ENCODE measurements around the gene MCF2L. TPM values are rescaled to one million over a fixed set of nuclear protein-coding genes. Genes with fewer than 3 reads are reported as not detected.

The MCF2L gene
- total RNA-seq, 1 experiment from 2014 or later, result not detected

- intact Hi-C loops (cut with micrococcal nuclease), result no loop called here
- CTCF ChIA-PET, result interaction anchor here (0.6 kb wide), 1 partner anchor 73 kb away, joined by 3 read pairs; no protein-coding TSS in a partner anchor
Observed at GRCh38 chr13:113041293-113041690, 72.3 kb downstream of the MCF2L start.

DNA sequence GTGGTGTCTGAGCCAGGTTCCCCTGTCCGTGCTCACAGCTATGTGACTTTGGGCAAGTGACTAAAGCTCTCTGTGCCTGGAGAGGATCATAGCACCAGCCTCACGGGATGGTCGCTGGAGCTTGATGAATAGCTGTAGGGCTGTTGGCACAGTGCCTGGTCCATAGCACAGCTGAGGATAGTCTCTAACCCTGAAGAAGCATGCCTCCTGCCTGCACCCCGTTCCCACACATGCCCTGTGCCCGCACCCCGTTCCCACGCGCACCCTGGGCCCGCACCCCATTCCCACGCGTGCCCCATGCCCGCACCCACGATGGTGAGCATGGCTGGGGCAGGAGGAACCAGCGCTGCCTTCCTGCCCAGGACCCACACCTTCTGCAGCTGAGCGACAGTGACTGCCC lies 72.9 kb downstream of the MCF2L start:
- intact Hi-C loops (cut with micrococcal nuclease), result no loop called here
- Mint-ChIP-seq H3K4me1 (ENCODE audit: insufficient read depth, unreplicated experiment) (no peaks in the 10 kb centered on the region), H3K36me3 (ENCODE audit: insufficient read depth, unreplicated experiment) (no peaks in the 10 kb centered on the region), H3K9me3 (ENCODE audit: unreplicated experiment) (no peaks in the 10 kb centered on the region), H3K27ac (ENCODE audit: low read depth, unreplicated experiment) (no peak overlapping the region), H3K4me3 (ENCODE audit: unreplicated experiment) (no peak overlapping the region), H3K27me3 (ENCODE audit: insufficient read depth, unreplicated experiment) (peaks cover 28% of the 10 kb centered on the region)
- ChIA-PET CTCF (interaction anchor here (0.6 to 0.7 kb wide), 2 partner anchors 10 to 74 kb away, joined by 3 read pairs; no protein-coding TSS in a partner anchor), POLR2A (interaction anchor here (1.1 kb wide), 1 partner anchor 93 kb away, joined by 4 read pairs; no protein-coding TSS in a partner anchor)
- no TSS peak for BruUV-seq (replicated peaks)
- no peak for DNase-seq (ENCODE audit: unreplicated experiment)
- TF ChIP-seq CTCF (IDR thresholded peaks at IDR 0.05; ENCODE audit: unreplicated experiment), result no peak

More at GRCh38 chr13:113041293-113041690, 72.3 kb downstream of the MCF2L start:
- POLR2A ChIA-PET, result interaction anchor here (1.1 kb wide), 1 partner anchor 93 kb away, joined by 4 read pairs; no protein-coding TSS in a partner anchor
- Mint-ChIP-seq H3K27me3 (ENCODE audit: insufficient read depth, unreplicated experiment) (peaks cover 34% of the 10 kb centered on the region), H3K4me1 (ENCODE audit: insufficient read depth, unreplicated experiment) (no peaks in the 10 kb centered on the region), H3K9me3 (ENCODE audit: unreplicated experiment) (no peaks in the 10 kb centered on the region), H3K4me3 (ENCODE audit: unreplicated experiment) (no peak overlapping the region), H3K36me3 (ENCODE audit: insufficient read depth, unreplicated experiment) (no peaks in the 10 kb centered on the region), H3K27ac (ENCODE audit: low read depth, unreplicated experiment) (no peak overlapping the region)
- TF ChIP-seq CTCF (IDR thresholded peaks at IDR 0.05; ENCODE audit: unreplicated experiment), result no peak
- no peak for DNase-seq (ENCODE audit: unreplicated experiment)
- no TSS peak for BruUV-seq (replicated peaks)

DNA sequence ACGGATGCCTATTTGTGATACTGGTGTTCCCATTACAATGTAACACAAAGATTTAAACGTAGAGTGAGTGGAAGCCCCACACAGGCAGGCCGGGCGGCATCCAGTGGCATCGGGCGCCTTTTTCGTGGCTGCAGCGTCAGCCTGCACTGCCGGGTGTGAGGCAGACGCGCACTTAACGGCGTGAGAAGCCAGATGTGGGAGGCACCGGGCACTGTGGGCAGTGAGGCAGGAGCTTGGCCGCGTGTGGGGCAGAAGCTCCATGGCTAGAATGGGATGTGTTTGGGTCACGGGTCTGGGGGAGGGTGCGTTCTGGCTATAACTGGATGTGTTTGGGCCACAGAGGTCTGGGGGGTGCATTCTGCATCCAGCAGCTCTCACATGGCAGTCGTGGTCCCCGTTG lies 73.4 kb downstream of the MCF2L start:
- TF ChIP-seq CTCF (IDR thresholded peaks at IDR 0.05; ENCODE audit: unreplicated experiment), result no peak
- no peak for DNase-seq (ENCODE audit: unreplicated experiment)
- Mint-ChIP-seq H3K36me3 (ENCODE audit: insufficient read depth, unreplicated experiment) (no peaks in the 10 kb centered on the region), H3K9me3 (ENCODE audit: unreplicated experiment) (no peaks in the 10 kb centered on the region), H3K27ac (ENCODE audit: low read depth, unreplicated experiment) (no peak overlapping the region), H3K27me3 (ENCODE audit: insufficient read depth, unreplicated experiment) (peaks cover 22% of the 10 kb centered on the region), H3K4me1 (ENCODE audit: insufficient read depth, unreplicated experiment) (no peaks in the 10 kb centered on the region), H3K4me3 (ENCODE audit: unreplicated experiment) (no peak overlapping the region)
- intact Hi-C loops (cut with micrococcal nuclease), result no loop called here
- BruUV-seq (replicated peaks), result no TSS peak
- ChIA-PET POLR2A (interaction anchor here (1.1 kb wide), 1 partner anchor 94 kb away, joined by 4 read pairs; no protein-coding TSS in a partner anchor), CTCF (interaction anchor here (0.7 kb wide), 1 partner anchor 10 kb away, joined by 3 read pairs; no protein-coding TSS in a partner anchor)

GRCh38 chr13:113043001-113043630 lies 74.1 kb downstream of the MCF2L start:
- no peak for DNase-seq (ENCODE audit: unreplicated experiment)
- ChIA-PET POLR2A (no interaction called here), CTCF (interaction anchor here (0.6 to 1.2 kb wide), 2 partner anchors 14 to 291 kb away, joined by 3 read pairs; no protein-coding TSS in a partner anchor)
- no peaks in the 10 kb centered on the region for H3K36me3 Mint-ChIP-seq (ENCODE audit: insufficient read depth, unreplicated experiment)
- no peak overlapping the region for H3K27ac Mint-ChIP-seq (ENCODE audit: low read depth, unreplicated experiment)
- BruUV-seq (replicated peaks), result no TSS peak
- no peaks in the 10 kb centered on the region for H3K9me3 Mint-ChIP-seq (ENCODE audit: unreplicated experiment)
- no peaks in the 10 kb centered on the region for H3K4me1 Mint-ChIP-seq (ENCODE audit: insufficient read depth, unreplicated experiment)
- intact Hi-C loops (cut with micrococcal nuclease), result no loop called here
- no peak for TF ChIP-seq CTCF (IDR thresholded peaks at IDR 0.05; ENCODE audit: unreplicated experiment)
- H3K27me3 Mint-ChIP-seq (ENCODE audit: insufficient read depth, unreplicated experiment), result peaks cover 16% of the 10 kb centered on the region
- H3K4me3 Mint-ChIP-seq (ENCODE audit: unreplicated experiment), result no peak overlapping the region
